Urothelium cell line (cell line): Measurements from ENCODE around the gene RAB37.

Experiments used
- DNase-seq: peaks from one replicate; pipeline ENCODE4 v3.0.0; 2011; ENCODE audit warnings: low spot score, mixed read lengths
- FAIRE-seq: peaks from 2 replicates; lab custom pipeline; 2011; peaks lifted over from hg19 to GRCh38; lab: Jason Lieb, UNC

RAB37 gene

GRCh38 chr17:74728033-74728701, 8.9 kb upstream of the RAB37 start:
- FAIRE-seq = no peak
- DNase-seq = no peak

GRCh38 chr17:74728702-74729075, 8.4 kb upstream of the RAB37 start:
- DNase-seq (no peak), FAIRE-seq (peak; percentile 99)

- DNase-seq (no peak), FAIRE-seq (no peak)
Observed at GRCh38 chr17:74729368-74729767, 7.7 kb upstream of the RAB37 start.

GRCh38 chr17:74729866-74730265, 7.2 kb upstream of the RAB37 start:
- DNase-seq (no peak), FAIRE-seq (no peak)

GRCh38 chr17:74730491-74731346, 6.3 kb upstream of the RAB37 start:
- DNase-seq (no peak), FAIRE-seq (no peak)

GRCh38 chr17:74731347-74731605, 5.8 kb upstream of the RAB37 start:
- DNase-seq = no peak
- FAIRE-seq = no peak

- FAIRE-seq (no peak), DNase-seq (no peak)
Observed at GRCh38 chr17:74732042-74732867, 4.8 kb upstream of the RAB37 start.

GRCh38 chr17:74733365-74734122, 3.5 kb upstream of the RAB37 start:
- DNase-seq (no peak), FAIRE-seq (peak; percentile 100)

- DNase-seq (no peak), FAIRE-seq (no peak)
Observed at GRCh38 chr17:74734256-74734655, 2.8 kb upstream of the RAB37 start.

- DNase-seq (peak; percentile 62), FAIRE-seq (no peak)
Observed at GRCh38 chr17:74737299-74738050, 419 bp downstream of the RAB37 start.

- FAIRE-seq (peak; percentile 59), DNase-seq (no peak)
Observed at GRCh38 chr17:74738051-74738996, 1.3 kb downstream of the RAB37 start.

GRCh38 chr17:74739227-74739831, 2.3 kb downstream of the RAB37 start:
- no peak for DNase-seq
- FAIRE-seq = no peak

- DNase-seq (no peak), FAIRE-seq (no peak)
Observed at GRCh38 chr17:74740173-74740572, 3.1 kb downstream of the RAB37 start.

GRCh38 chr17:74740641-74741387, 3.8 kb downstream of the RAB37 start:
- FAIRE-seq = no peak
- DNase-seq = no peak

- no peak for DNase-seq
- no peak for FAIRE-seq
Observed at GRCh38 chr17:74742153-74742515, 5.1 kb downstream of the RAB37 start.

- FAIRE-seq (no peak), DNase-seq (no peak)
Observed at GRCh38 chr17:74742978-74743545, 6.0 kb downstream of the RAB37 start.

GRCh38 chr17:74743755-74744154, 6.7 kb downstream of the RAB37 start:
- no peak for FAIRE-seq
- no peak for DNase-seq

GRCh38 chr17:74744349-74744713, 7.3 kb downstream of the RAB37 start:
- DNase-seq (no peak), FAIRE-seq (no peak)
